Large intestine (tissue), 3 donors: ENCODE measurements around the gene HTR3C. TPM values are rescaled to one million over a fixed set of nuclear protein-coding genes. Genes with fewer than 3 reads are reported as not detected.
"Not testable (repeated sequence)": the region's sequence is repeated elsewhere in the genome, so short reads cannot be mapped to it uniquely, and the experiment has no call there.

Experiments
- DNase-seq, 2 donors: peaks; one replicate each; pipeline versions ENCODE4 v3.0.0 to v3.0.0-alpha.2; 2013
- H3K27ac ChIP-seq: one replicate; pipeline ENCODE4 v1.5.1; 2013; ENCODE audit warnings: low read length
- H3K27me3 ChIP-seq: 2 replicates; pipeline ENCODE4 v1.6.1; 2013; ENCODE audit warnings: low read length; ENCODE audit not compliant: control insufficient read depth, insufficient read depth
- H3K36me3 ChIP-seq: 2 replicates; pipeline ENCODE4 v1.6.1; 2013; ENCODE audit warnings: low read length; ENCODE audit not compliant: control insufficient read depth, insufficient read depth
- H3K4me1 ChIP-seq: one replicate; pipeline ENCODE4 v1.6.1; 2013; ENCODE audit warnings: low read length; ENCODE audit not compliant: control insufficient read depth, insufficient read depth
- H3K4me3 ChIP-seq: one replicate; pipeline ENCODE4 v1.5.1; 2013; ENCODE audit warnings: low read length
- H3K9me3 ChIP-seq: one replicate; pipeline ENCODE4 v1.6.1; 2013; ENCODE audit warnings: mild to moderate bottlenecking, low read depth, low read length, moderate library complexity; ENCODE audit not compliant: control insufficient read depth
- WGBS: methylation state at CpG from one replicate; pipeline ENCODE4 v1.1.5; 2013; ENCODE audit warnings: low lambda C conversion rate; ENCODE audit not compliant: insufficient coverage; 5-methylcytosine and 5-hydroxymethylcytosine counted together
- polyA plus RNA-seq: library from polyadenylated mRNA; unstranded; fragments of 120-200 nt; gene quantifications from one replicate; pipeline ENCODE4 v1.2.1, GENCODE V29; 2013

Gene HTR3C
- polyA plus RNA-seq, 1 donor, result not detected

GRCh38 chr3:184031187-184031792, 21.6 kb upstream of the HTR3C start, which contains the start of gene HTR3D:
Gene HTR3D (plus strand): TSS chr3:184031742. CDS start chr3:184031742, 0 bp downstream.
- Histone ChIP-seq H3K4me1 (no peaks in the 10 kb centered on the region), H3K27ac (no peak within 1 kb of the TSS)
- 80% methylated on average over 1 of the region's 4 CpGs for WGBS

GRCh38 chr3:184037816-184038215, 15.0 kb upstream of the HTR3C start:
- Histone ChIP-seq H3K9me3 (no peaks in the 10 kb centered on the region), H3K36me3 (no peaks in the 10 kb centered on the region), H3K27ac (no peak overlapping the region), H3K27me3 (no peaks in the 10 kb centered on the region), H3K4me1 (no peaks in the 10 kb centered on the region), H3K4me3 (no peak overlapping the region)
- DNase-seq, result no peak
- 83% methylated on average over 1 of the region's 7 CpGs for WGBS

More at GRCh38 chr3:184031187-184031792, 21.6 kb upstream of the HTR3C start, which contains the start of gene HTR3D:
- H3K36me3 ChIP-seq, result no peaks in the 10 kb centered on the region
- no peaks in the 10 kb centered on the region for H3K9me3 ChIP-seq
- no peak within 1 kb of the TSS for H3K4me3 ChIP-seq
- DNase-seq, result no peak
- H3K27me3 ChIP-seq, result peaks cover 5% of the 10 kb centered on the region

DNA sequence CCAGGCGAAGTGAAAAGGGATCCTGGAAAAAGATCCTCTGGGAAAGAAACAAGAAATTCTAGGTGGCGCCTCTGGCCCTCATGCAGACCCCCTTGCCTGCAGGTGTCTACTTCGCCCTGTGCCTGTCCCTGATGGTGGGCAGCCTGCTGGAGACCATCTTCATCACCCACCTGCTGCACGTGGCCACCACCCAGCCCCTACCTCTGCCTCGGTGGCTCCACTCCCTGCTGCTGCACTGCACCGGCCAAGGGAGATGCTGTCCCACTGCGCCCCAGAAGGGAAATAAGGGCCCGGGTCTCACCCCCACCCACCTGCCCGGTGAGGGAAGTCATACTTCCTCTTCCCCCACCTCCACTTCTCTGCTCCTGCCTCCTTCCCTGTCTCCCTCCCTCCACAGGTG, 14.5 kb upstream of the HTR3C start:
- H3K36me3 ChIP-seq, H3K4me1 ChIP-seq, H3K9me3 ChIP-seq, H3K27ac ChIP-seq, DNase-seq, H3K27me3 ChIP-seq, H3K4me3 ChIP-seq: not testable (repeated sequence)
- WGBS, result 75% methylated on average over 1 of the region's 9 CpGs

DNA sequence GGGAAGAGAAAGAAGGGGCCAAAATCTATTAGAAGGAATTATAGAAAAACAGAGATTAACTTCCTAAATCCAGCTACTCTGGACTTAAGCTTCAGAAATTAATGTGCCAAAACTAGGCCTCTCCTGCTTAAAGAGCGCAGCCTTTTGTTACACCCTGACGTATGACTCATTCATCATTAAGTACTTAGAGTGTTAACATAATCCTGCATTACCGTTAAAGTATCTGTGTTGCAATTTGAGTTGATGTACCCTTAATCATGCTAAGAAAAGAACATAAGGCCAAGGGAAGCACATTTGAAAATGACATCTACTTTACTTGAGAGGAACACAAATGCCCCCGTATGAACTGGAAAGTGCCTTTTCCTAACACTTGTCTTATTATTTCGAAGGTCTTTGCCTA, 13.4 kb upstream of the HTR3C start:
- no CpG with 5 or more reads among the region's 5 CpGs for WGBS
- Histone ChIP-seq H3K27me3 (no peaks in the 10 kb centered on the region), H3K9me3 (no peaks in the 10 kb centered on the region), H3K4me1 (no peaks in the 10 kb centered on the region), H3K36me3 (no peaks in the 10 kb centered on the region), H3K27ac (no peak overlapping the region), H3K4me3 (no peak overlapping the region)
- no peak for DNase-seq

DNA sequence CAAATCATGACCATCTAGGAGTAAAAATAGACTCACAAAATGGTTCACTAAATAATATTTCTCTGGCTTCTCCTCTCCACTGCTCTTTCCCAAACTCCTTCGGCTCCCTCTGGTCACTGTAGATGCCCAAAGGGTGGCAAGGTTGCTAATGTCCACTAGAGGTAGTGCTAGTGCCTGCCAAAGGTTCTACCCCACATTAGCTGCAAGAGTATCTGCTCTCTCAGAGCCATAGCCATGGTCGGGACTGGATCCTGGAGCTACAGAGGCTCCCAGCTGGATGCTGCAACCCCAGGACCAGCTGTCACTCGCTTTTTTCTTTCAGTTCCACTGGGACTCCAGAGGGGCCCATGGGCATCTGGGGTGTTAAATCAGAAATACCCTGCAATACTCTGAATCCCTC, 12.8 kb upstream of the HTR3C start:
- Histone ChIP-seq H3K4me3 (no peak overlapping the region), H3K27ac (no peak overlapping the region), H3K36me3 (no peaks in the 10 kb centered on the region), H3K27me3 (no peaks in the 10 kb centered on the region), H3K9me3 (no peaks in the 10 kb centered on the region), H3K4me1 (no peaks in the 10 kb centered on the region)
- no CpG with 5 or more reads among the region's 3 CpGs for WGBS
- DNase-seq, result no peak

DNA sequence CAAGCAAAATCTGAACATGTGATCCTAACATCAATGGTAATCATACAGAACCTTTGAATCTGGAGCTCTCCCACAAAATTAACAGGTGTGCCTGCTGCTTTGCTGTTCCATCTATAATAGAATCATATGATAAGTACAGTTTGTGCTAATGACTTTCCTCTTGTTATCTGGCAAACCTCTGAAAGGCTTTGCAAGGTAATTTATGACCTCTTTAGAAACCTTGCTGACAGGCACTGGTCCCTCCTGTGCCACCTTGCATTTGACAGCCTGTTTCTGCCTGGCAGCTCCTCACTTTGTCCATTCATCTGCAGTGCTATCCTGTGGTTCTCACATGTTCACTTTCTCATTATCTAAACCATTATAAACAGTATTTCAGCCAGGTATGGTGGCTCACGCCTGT, 10.2 kb upstream of the HTR3C start:
- DNase-seq, result no peak
- Histone ChIP-seq H3K4me1 (no peaks in the 10 kb centered on the region), H3K36me3 (no peaks in the 10 kb centered on the region), H3K9me3 (no peaks in the 10 kb centered on the region), H3K4me3 (no peak overlapping the region), H3K27ac (no peak overlapping the region), H3K27me3 (no peaks in the 10 kb centered on the region)
- WGBS, result no CpG with 5 or more reads among the region's 1 CpG

DNA sequence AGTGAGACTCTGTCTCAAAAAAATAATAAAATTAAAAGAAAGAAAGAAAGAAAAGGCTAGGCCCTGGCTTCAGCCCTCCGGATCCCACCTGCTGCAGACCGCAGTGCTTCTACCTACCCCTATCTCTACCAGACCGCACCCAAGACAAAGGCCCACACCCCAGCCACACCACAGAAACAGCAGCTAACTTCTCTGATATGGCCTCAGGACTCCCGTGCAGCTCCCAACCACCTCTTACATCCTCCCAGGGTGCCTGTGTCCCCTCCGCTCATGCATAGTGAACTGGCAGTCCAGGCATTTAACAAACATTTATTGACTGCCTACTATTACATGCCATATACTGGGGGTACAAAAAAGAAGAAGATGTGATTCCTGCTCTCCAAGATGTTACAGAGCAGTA, 6.9 kb upstream of the HTR3C start:
- H3K4me1 ChIP-seq, result no peaks in the 10 kb centered on the region
- no peak for DNase-seq
- no peak overlapping the region for H3K4me3 ChIP-seq
- no peaks in the 10 kb centered on the region for H3K9me3 ChIP-seq
- no CpG with 5 or more reads among the region's 5 CpGs for WGBS
- H3K36me3 ChIP-seq, result no peaks in the 10 kb centered on the region
- no peaks in the 10 kb centered on the region for H3K27me3 ChIP-seq
- H3K27ac ChIP-seq, result no peak overlapping the region

- no peak overlapping the region for H3K4me3 ChIP-seq
- no peak overlapping the region for H3K27ac ChIP-seq
- no peaks in the 10 kb centered on the region for H3K9me3 ChIP-seq
- DNase-seq, result no peak
- peaks cover 2% of the 10 kb centered on the region for H3K27me3 ChIP-seq
- H3K36me3 ChIP-seq, result no peaks in the 10 kb centered on the region
- no peaks in the 10 kb centered on the region for H3K4me1 ChIP-seq
- WGBS, result 93% methylated on average over 6 of the region's 7 CpGs
These were observed 2.5 kb upstream of the HTR3C start for GRCh38 chr3:184050217-184050847.

DNA sequence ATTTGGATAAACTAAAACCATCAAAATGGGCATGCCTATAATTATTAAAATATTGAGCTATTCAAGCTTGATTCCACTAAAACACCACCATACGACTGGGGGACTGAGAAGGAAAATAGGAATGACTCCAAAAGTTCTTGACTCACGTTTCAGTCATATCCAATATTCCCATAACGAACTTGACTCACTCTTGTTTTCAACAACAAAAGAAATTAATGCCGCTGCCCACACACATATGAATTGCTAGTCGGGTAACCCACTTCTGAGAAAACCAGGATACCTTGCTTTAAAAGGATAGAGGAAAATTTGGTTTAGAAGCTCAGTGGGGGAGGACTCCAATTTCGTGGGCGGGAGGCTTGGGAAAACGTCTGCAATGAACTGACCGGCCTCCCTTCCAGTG, 5.2 kb downstream of the HTR3C start:
- Histone ChIP-seq H3K4me1 (no peaks in the 10 kb centered on the region), H3K9me3 (no peaks in the 10 kb centered on the region), H3K4me3 (no peak overlapping the region), H3K27ac (no peak overlapping the region), H3K36me3 (no peaks in the 10 kb centered on the region), H3K27me3 (no peaks in the 10 kb centered on the region)
- no peak for DNase-seq
- WGBS, result no CpG with 5 or more reads among the region's 9 CpGs

- WGBS, result 80% methylated on average over 1 of the region's 7 CpGs
- Histone ChIP-seq H3K27me3 (no peaks in the 10 kb centered on the region), H3K4me3 (no peak overlapping the region)
These were observed 6.6 kb downstream of the HTR3C start for GRCh38 chr3:184059424-184059823.

DNA sequence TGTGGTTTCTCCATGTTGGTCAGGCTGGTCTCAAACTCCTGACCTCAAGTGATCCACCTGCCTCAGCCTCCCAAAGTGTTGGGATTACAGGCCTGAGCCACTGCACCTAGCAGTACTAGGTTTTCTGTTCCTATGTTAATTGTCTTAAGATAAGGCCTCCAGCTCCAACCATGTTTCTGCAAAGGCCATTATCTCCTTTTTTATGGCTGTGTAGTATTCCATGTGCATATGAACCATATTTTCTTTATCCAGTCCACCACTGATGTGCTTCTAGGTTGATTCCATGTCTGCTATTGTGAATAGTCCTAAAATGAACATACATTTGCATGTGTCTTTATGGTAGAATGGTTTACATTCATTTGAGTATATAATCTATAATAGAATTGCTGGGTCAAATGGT, 9.8 kb downstream of the HTR3C start:
- H3K4me3 ChIP-seq, result no peak overlapping the region
- H3K9me3 ChIP-seq, result no peaks in the 10 kb centered on the region
- H3K27ac ChIP-seq, result no peak overlapping the region
- H3K4me1 ChIP-seq, result no peaks in the 10 kb centered on the region
- no peak for DNase-seq
- no peaks in the 10 kb centered on the region for H3K27me3 ChIP-seq
- no peaks in the 10 kb centered on the region for H3K36me3 ChIP-seq

More at GRCh38 chr3:184059424-184059823, 6.6 kb downstream of the HTR3C start:
- Histone ChIP-seq H3K36me3 (no peaks in the 10 kb centered on the region), H3K27ac (no peak overlapping the region), H3K9me3 (no peaks in the 10 kb centered on the region), H3K4me1 (no peaks in the 10 kb centered on the region)
- DNase-seq, result no peak
